C1 segment of cervical spinal cord (tissue), 14 donors: ENCODE measurements around the gene MAP2K7.
"Not testable (repeated sequence)": the region's sequence is repeated elsewhere in the genome, so short reads cannot be mapped to it uniquely, and the experiment has no call there.

ENCODE experiments used
- DNase-seq, 14 donors: peaks; one replicate each; lab custom pipeline; 2025; lab: John Stamatoyannopoulos, UW

Gene MAP2K7

DNA sequence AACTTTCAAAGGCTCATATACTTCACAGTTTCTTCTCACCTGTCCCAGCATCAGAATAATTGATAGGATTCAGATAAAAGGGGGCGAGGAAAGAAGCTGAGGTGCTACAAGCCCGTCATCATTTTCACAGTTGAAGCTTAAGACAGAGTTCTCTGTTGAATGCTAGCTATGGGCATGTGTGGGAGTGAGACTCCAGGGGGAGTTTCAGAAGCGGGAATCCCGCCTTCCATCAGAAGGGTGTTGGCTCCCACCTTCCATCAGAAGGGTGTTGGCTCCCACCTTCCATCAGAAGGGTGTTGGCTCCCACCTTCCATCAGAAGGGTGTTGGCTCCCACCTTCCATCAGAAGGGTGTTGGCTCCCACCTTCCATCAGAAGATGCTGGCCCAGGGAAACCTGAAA lies 57.4 kb downstream of the MAP2K7 start:
- DNase-seq = not testable (repeated sequence)

DNA sequence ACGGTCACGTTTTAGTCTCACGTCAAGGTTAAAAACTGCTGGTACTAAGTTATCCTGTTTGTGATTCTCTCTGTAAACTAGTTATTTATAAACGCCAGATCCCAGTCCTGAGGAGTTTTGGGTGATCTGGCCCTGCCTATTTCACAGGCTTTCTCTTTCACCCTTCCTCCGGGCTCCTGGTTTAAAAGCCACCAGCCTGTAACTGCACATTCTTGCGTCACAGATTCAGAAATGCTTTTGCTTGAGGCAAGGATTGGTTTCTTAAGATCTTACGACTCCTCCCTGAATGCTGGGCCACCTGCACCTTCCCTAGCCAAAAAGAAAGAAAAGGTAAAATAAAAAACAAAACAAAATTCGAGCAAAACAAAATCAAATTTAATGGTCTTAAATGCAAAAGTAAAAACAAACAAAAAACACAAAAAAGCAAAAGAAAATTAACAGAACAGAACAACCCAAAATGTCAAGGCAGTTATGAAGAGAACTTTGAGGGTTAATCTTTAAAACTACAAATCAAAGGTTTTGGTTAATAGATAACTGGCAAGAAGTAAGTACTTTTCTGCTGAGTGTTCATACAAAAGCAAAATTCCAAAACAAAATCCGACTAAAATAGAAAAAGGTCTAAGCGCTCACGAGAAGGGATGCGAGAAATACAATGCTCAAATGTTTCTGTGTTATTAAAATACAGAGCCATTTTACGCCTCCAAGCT lies 58.4 kb downstream of the MAP2K7 start:
- no peak for DNase-seq

DNA sequence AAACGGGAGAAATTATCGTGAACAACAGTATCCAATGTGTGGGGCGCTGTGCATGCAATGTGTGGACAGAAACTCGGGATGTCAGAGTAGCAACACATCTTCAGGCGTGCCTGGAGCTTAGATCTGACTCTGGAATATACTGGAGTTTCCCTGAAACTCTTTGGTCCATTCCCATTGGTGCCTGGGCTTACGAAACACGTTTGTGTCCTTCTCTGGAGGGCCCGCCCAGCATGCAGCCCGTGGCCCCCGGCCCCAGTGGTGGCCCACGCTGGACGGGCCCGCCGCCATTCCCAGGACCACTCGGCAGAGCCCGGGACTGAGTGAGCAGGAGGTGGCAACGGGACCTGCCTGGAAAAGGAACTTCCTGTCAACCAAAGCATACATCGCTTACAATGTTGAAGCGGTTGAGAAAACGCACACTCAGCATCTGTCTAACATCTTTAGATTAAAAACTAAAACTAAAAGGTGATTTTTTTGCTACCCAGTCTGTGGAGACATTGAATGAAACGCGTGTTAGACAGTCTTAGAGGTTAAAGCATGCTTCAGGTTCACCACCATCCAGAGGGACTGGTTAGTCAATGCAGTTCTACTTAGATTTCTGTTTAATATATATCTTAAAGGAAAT lies 59.1 kb downstream of the MAP2K7 start:
- no peak for DNase-seq

DNA sequence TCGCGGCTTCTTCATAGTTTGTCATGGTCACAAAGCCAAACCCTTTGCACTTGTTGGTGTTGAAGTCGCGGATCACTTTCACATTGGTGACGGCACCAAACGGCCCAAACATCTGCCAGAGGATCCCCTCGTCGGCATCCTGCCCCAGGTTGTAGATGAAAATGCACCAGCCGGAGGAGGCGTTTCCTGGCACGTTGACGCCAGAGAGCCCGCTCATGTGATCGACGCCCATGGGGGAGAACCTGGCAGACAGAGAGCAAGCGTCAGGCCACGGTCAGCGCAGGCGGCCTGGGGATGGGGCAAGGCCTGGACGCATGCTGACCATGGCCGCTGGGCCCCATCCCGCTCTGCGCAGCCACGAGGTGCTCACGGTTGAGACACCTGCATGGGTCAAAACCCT lies 59.9 kb downstream of the MAP2K7 start:
- no peak for DNase-seq
